Measurements from ENCODE around the gene NR1D2. TPM values are rescaled to one million over a fixed set of nuclear protein-coding genes. Genes with fewer than 3 reads are reported as not detected.

NR1D2 gene
- total RNA-seq, 4 donors from 2014 or later: 27.3 to 68.2 (median 52.8) TPM

DNA sequence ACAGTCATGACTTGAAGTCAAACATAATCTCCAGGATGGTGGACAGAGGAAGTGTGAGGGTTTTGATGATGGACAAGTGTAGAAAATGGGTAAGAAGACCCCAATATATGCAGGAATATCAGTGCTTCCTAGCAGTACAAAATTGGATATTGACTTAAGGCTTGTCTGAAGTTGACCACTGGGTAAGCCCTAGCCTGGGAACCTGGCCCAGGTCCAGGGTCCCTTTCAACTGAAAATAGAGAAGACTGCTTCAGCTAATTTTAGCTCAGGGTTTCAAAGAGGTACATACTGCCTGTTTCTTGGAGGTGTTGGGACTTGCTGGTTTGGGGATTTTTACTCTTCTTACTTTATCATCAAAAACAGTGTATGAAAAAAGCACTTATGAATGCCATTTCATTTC is 4.7 kb downstream of the NR1D2 start:
- TF ChIP-seq, protein P1, sequence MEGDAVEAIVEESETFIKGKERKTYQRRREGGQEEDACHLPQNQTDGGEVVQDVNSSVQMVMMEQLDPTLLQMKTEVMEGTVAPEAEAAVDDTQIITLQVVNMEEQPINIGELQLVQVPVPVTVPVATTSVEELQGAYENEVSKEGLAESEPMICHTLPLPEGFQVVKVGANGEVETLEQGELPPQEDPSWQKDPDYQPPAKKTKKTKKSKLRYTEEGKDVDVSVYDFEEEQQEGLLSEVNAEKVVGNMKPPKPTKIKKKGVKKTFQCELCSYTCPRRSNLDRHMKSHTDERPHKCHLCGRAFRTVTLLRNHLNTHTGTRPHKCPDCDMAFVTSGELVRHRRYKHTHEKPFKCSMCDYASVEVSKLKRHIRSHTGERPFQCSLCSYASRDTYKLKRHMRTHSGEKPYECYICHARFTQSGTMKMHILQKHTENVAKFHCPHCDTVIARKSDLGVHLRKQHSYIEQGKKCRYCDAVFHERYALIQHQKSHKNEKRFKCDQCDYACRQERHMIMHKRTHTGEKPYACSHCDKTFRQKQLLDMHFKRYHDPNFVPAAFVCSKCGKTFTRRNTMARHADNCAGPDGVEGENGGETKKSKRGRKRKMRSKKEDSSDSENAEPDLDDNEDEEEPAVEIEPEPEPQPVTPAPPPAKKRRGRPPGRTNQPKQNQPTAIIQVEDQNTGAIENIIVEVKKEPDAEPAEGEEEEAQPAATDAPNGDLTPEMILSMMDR (IDR thresholded peaks at IDR 0.05): no peak
- TF ChIP-seq EP300 (IDR thresholded peaks at IDR 0.05): no peak
- TF ChIP-seq POLR2A (IDR thresholded peaks at IDR 0.05): no peak
- Histone ChIP-seq H3K27ac (peak overlapping the region in 2 of 4 donors; percentile 39 to 66), H3K4me3 (no peak overlapping the region), H3K27me3 (no peaks in the 10 kb centered on the region), H3K9me3 (no peaks in the 10 kb centered on the region), H3K4me1 (peaks cover 0 to 84% (median 42%) of the 10 kb centered on the region in 4 donors), H3K36me3 (no peaks in the 10 kb centered on the region)
- DNase-seq (ENCODE audit: low spot score in 2 of 2): no peak

DNA sequence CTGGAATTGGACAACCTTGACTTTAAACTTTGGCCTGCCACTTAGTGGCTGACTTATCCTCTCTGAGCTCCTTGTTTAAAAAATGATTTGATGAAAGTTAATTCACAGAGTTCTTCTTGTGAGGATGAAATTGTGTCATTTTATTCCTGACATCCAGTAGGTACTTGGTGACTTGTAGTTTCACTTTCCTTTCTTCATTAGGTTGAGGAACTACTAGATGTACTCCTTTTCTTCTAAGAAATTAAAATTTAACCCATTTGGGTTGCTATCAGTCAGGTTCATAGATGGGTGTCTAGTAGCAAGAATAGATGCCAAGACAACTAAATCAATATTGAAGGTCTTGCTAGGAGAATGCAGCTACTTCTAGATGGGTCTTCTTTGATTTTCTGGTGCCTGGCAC is 5.2 kb downstream of the NR1D2 start:
- TF ChIP-seq EP300 (IDR thresholded peaks at IDR 0.05) (no peak), POLR2A (IDR thresholded peaks at IDR 0.05) (no peak)
- TF ChIP-seq, protein P1 (IDR thresholded peaks at IDR 0.05): no peak
- H3K4me1 ChIP-seq: peaks cover 0 to 88% (median 42%) of the 10 kb centered on the region in 4 donors
- no peaks in the 10 kb centered on the region for H3K27me3 ChIP-seq
- DNase-seq (ENCODE audit: low spot score in 2 of 2): no peak
- no peaks in the 10 kb centered on the region for H3K36me3 ChIP-seq
- peak overlapping the region in 2 of 4 donors; percentile 39 to 66 for H3K27ac ChIP-seq
- H3K9me3 ChIP-seq: no peaks in the 10 kb centered on the region
- H3K4me3 ChIP-seq: no peak overlapping the region

DNA sequence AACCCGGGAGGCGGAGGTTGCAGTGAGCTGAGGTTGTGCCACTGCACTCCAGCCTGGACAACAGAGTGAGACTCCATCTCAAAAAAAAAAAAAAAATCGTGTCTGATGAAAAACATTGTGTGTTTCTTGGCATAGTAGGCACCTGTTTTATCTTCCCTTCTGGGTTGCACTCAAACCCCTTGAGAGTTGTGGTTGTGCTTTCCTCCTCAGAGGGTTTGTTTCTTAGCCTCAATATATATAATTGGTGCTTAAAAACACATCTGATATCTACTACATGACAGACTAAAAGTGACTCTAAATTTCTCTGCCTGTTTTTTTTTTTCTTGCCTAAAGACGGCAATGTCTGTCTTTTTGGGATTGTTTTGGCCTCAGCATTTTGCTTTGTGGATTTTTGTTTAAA is 7.6 kb downstream of the NR1D2 start:
- 75 to 77% methylated on average over 4 of the region's 4 CpGs for WGBS, 2 donors
- Histone ChIP-seq H3K4me3 (no peak overlapping the region), H3K9me3 (no peaks in the 10 kb centered on the region), H3K4me1 (peaks cover 0 to 80% (median 34%) of the 10 kb centered on the region in 4 donors), H3K27ac (no peak overlapping the region), H3K36me3 (peaks cover 0 to 18% (median 0%) of the 10 kb centered on the region in 3 donors), H3K27me3 (peaks cover 0 to 3% of the 10 kb centered on the region in 2 donors)
- no peak for TF ChIP-seq POLR2A (IDR thresholded peaks at IDR 0.05)
- TF ChIP-seq, protein P1 (IDR thresholded peaks at IDR 0.05): no peak
- no peak for TF ChIP-seq EP300 (IDR thresholded peaks at IDR 0.05)
- DNase-seq (ENCODE audit: low spot score in 2 of 2): no peak

DNA sequence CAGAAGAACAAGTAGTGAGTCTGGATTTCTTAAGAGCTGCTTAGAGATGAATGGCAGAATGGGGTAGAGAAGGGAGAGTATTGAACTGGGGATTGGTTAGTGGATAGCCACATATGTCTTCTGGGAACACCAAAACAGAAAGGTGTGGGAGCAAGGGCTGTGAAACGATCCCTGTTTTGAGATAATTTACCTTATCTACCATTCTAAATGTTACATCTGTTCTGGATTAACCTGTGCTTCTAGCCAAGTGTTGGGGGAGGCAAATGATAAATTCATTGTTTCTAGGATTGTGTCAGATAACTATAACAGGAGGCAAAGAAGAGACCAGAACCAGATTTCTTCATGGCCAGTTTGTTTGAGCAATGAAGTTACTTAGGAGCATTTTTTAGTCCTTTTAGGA is 8.4 kb downstream of the NR1D2 start:
- H3K9me3 ChIP-seq: no peaks in the 10 kb centered on the region

DNA sequence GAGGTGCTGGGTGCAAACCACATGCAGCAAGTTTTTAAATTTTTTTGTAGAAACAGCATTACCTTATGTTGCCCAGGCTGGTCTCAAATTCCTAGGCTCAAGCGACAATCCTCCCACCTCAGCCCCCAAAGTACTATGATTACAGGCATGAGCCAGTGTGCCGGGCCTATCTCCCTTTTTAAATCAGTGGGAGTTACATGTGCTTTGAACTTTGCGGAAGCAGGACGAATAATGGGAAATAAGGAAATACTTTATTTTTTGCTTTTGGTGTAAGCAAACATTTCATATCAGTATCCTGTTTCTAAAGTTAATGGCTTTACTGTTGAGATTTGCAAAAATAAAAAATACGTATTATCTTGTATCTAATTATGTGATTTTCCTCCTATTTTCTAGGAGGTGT is 9.1 kb downstream of the NR1D2 start:
- Histone ChIP-seq H3K9me3 (no peaks in the 10 kb centered on the region), H3K36me3 (peaks cover 0 to 27% (median 0%) of the 10 kb centered on the region in 3 donors), H3K4me3 (no peak overlapping the region), H3K27ac (no peak overlapping the region), H3K4me1 (peaks cover 0 to 68% (median 25%) of the 10 kb centered on the region in 4 donors), H3K27me3 (peaks cover 0 to 3% of the 10 kb centered on the region in 2 donors)
- WGBS, 2 donors: 85 to 89% methylated on average over 5 of the region's 5 CpGs
- no peak for TF ChIP-seq POLR2A (IDR thresholded peaks at IDR 0.05)
- TF ChIP-seq, protein P1 (IDR thresholded peaks at IDR 0.05): no peak
- TF ChIP-seq EP300 (IDR thresholded peaks at IDR 0.05): no peak
- DNase-seq (ENCODE audit: low spot score in 2 of 2): no peak

More for the DNA sequence above, 8.4 kb downstream of the NR1D2 start:
- no peak for DNase-seq (ENCODE audit: low spot score in 2 of 2)
- TF ChIP-seq EP300 (IDR thresholded peaks at IDR 0.05) (no peak), POLR2A (IDR thresholded peaks at IDR 0.05) (no peak)
- TF ChIP-seq, protein P1 (IDR thresholded peaks at IDR 0.05): no peak
- 75 to 79% methylated on average over 1 of the region's 1 CpG for WGBS, 2 donors
- Histone ChIP-seq H3K36me3 (peaks cover 0 to 25% (median 0%) of the 10 kb centered on the region in 3 donors), H3K27me3 (peaks cover 0 to 3% of the 10 kb centered on the region in 2 donors), H3K4me3 (no peak overlapping the region), H3K4me1 (peaks cover 0 to 71% (median 28%) of the 10 kb centered on the region in 4 donors), H3K27ac (no peak overlapping the region)
